ENCODE data around the gene PLD3.

DNA sequence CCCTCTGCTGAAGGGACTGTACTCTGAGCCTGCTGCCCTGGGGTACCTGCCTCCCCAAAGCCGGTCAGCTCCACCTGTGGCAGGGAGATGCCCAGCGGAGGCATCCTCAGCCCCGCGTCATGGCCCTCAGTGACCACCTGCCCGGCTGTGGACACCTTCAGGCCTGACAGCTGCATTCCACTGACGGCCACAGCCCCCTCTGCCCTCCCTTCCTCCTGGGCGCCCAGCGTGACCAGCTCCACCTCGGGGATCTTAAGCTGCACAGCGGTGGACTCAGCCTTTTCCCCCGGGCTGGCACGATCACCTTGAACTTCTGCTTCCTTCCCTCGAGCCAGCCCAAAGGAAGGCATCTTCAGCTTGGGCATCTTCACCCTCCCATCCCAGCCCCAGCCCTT lies 46.3 kb downstream of the PLD3 start:
- TF ChIP-seq, protein P1, sequence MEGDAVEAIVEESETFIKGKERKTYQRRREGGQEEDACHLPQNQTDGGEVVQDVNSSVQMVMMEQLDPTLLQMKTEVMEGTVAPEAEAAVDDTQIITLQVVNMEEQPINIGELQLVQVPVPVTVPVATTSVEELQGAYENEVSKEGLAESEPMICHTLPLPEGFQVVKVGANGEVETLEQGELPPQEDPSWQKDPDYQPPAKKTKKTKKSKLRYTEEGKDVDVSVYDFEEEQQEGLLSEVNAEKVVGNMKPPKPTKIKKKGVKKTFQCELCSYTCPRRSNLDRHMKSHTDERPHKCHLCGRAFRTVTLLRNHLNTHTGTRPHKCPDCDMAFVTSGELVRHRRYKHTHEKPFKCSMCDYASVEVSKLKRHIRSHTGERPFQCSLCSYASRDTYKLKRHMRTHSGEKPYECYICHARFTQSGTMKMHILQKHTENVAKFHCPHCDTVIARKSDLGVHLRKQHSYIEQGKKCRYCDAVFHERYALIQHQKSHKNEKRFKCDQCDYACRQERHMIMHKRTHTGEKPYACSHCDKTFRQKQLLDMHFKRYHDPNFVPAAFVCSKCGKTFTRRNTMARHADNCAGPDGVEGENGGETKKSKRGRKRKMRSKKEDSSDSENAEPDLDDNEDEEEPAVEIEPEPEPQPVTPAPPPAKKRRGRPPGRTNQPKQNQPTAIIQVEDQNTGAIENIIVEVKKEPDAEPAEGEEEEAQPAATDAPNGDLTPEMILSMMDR (conservative IDR thresholded peaks at IDR 0.05; ENCODE audit: low read length): no peak
- TF ChIP-seq EZH2phosphoT487 (IDR thresholded peaks at IDR 0.05; ENCODE audit: borderline replicate concordance): no peak

All from Loucy (cell line).